ENCODE data around the gene REG1B.

- TF ChIP-seq GATA2 (IDR thresholded peaks at IDR 0.05; ENCODE audit: low read depth, low read length), result no peak
- no peak for TF ChIP-seq GATA3 (IDR thresholded peaks at IDR 0.05; ENCODE audit: low read depth, low read length)
Measured at GRCh38 chr2:79129260-79129659, 41.5 kb upstream of the REG1B start.
